Measurements from ENCODE around the gene TMEM63A.

DNA sequence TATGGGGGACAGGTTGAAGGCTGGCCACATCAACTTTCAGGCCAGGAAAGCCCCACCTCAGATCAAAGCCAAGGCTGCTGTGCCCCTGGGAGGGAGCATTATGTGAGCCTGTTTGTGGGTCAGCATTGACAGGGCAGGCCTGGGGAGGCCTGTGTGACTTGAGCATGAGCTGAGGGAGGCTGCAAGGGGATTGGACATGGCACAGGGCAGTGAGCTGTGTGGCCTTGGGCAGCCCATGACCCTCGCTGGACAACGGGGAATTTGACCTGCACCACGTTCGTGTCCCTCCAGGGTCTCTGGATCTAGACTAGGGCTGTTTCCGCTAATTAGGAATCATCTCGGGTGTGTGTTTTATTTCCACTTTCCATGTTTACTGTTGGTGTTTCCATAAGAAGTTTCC, 24.3 kb upstream of the TMEM63A start:
- TF ChIP-seq CTCF (IDR thresholded peaks at IDR 0.05; ENCODE audit: insufficient read depth, low read length, poor library complexity, severe bottlenecking) (no peak), EZH2phosphoT487 (conservative IDR thresholded peaks at IDR 0.05; ENCODE audit: low read length) (no peak)

All from SU-DHL-6 (cell line).